ENCODE data around the gene FLYWCH2.

DNA sequence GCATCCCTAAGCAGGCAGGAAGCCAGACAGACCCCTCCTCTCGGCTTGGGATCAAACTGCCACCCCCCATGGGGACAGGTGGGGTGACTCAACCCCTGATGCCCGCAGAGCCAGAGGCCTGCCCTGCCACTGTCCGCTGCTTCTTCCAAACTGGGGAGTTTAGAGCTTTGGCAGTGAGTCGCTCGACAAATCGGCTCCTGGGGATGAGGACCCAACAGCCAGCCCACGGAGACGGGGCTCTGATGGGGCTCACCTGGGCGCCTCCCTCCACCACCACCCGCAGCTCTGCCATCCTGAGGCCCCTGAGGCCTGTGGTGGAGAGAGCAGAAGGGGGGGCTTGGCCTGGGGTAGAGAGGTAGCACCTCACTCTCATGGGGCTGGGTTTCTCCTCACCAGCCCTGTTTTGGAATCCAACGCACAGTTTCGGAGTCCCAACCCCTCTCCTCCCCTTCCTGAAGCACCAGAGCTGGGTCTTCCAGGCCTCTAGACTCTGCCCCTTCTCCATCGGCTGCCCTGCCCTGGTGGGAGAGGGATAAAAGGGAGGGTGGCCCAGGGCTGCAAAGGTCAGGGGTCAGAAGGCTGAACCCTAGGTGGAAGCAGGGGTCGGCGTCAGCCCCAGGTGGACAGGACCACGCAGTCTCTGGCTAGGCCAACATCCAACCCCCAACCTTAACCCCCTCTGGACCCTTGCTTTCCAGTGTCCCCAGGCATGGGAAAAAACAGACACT lies 30.8 kb upstream of the FLYWCH2 start:
- TF ChIP-seq, protein P1, sequence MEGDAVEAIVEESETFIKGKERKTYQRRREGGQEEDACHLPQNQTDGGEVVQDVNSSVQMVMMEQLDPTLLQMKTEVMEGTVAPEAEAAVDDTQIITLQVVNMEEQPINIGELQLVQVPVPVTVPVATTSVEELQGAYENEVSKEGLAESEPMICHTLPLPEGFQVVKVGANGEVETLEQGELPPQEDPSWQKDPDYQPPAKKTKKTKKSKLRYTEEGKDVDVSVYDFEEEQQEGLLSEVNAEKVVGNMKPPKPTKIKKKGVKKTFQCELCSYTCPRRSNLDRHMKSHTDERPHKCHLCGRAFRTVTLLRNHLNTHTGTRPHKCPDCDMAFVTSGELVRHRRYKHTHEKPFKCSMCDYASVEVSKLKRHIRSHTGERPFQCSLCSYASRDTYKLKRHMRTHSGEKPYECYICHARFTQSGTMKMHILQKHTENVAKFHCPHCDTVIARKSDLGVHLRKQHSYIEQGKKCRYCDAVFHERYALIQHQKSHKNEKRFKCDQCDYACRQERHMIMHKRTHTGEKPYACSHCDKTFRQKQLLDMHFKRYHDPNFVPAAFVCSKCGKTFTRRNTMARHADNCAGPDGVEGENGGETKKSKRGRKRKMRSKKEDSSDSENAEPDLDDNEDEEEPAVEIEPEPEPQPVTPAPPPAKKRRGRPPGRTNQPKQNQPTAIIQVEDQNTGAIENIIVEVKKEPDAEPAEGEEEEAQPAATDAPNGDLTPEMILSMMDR (IDR thresholded peaks at IDR 0.05 in 8 of 11, conservative IDR thresholded peaks at IDR 0.05 in 3 of 11) = no peak
- no peak for TF ChIP-seq POLR2AphosphoS5 (IDR thresholded peaks at IDR 0.05)
- no peak for TF ChIP-seq POLR2A (IDR thresholded peaks at IDR 0.05)
